ENCODE measurements around the gene NNT.

DNA sequence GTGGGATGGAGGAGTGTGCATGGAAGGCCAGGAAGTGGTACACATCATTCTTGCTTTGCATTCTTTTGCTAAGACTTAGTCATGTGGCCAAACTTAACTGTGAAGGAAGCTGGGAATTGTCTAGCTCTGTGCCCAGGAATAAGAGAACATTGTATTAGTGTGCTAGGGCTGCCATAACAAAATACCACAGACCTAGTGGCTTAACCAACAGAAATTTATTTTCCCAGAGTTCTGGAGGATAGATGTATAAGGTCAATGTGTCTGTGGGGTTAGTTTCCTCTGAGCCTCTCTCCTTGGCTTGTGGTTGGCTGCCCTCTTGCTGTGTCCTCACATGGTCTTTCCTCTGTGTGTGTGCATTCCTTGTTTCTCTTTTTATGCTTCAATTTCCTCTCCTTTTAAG lies 32.4 kb downstream of the NNT start:
- TF ChIP-seq, protein P1, sequence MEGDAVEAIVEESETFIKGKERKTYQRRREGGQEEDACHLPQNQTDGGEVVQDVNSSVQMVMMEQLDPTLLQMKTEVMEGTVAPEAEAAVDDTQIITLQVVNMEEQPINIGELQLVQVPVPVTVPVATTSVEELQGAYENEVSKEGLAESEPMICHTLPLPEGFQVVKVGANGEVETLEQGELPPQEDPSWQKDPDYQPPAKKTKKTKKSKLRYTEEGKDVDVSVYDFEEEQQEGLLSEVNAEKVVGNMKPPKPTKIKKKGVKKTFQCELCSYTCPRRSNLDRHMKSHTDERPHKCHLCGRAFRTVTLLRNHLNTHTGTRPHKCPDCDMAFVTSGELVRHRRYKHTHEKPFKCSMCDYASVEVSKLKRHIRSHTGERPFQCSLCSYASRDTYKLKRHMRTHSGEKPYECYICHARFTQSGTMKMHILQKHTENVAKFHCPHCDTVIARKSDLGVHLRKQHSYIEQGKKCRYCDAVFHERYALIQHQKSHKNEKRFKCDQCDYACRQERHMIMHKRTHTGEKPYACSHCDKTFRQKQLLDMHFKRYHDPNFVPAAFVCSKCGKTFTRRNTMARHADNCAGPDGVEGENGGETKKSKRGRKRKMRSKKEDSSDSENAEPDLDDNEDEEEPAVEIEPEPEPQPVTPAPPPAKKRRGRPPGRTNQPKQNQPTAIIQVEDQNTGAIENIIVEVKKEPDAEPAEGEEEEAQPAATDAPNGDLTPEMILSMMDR (IDR thresholded peaks at IDR 0.05) = no peak
- no peak for TF ChIP-seq POLR2A (IDR thresholded peaks at IDR 0.05)

All from heart left ventricle (tissue), 13 donors.